IPS-NIHi11 (cell line): ENCODE results near the gene POGZ.
A peak's percentile ranks its signal among the peaks of the same experiment; 100 is the strongest.

Source experiments
- DNase-seq: peaks from one replicate; pipeline ENCODE4 v3.0.0; 2012; ENCODE audit warnings: mixed read lengths, low spot score

Gene POGZ

GRCh38 chr1:151459331-151460046 lies at the start of gene POGZ:
Gene POGZ (minus strand): TSS chr1:151459494. CDS start chr1:151442204, 17,290 bp downstream.
- DNase-seq, result peak; percentile 95

DNA sequence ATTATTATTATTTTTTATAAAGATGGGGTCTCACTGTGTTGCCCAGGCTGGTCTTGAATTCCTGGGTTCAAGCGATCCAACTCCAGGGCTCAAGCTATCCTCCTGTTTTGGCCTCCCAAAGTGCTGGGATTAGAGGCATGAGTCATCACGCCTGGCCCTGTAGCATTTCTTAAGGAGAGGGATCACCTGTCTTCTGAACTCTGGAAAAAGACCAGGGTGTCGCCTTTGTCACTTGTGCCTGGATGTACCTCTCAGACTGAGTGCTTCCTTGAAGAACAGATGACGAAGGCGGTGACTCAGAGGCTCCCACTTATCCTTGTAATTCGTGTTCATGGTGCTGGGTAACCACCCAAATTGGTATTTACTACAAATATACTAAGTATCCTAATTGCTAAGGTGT lies 49.5 kb upstream of the POGZ start:
- no peak for DNase-seq

DNA sequence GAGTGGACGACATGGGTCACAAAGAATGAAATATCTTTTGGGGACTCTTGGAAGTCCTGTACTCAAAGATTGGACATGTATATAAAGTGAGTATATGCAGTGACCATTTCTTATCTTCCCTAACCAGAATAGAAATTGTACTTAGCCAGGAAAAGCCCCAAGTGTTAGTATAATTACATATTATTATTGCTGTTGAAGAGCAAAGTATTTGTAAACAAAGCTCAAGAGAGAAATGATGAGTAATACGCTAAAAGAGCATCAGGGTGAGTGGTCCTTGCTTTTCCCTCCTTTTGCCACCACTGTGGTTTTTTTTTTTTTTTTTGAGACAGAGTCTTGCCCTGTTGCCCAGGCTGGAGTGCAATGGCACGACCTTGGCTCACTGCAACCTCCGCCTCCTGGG lies 45.5 kb upstream of the POGZ start:
- DNase-seq, result no peak

DNA sequence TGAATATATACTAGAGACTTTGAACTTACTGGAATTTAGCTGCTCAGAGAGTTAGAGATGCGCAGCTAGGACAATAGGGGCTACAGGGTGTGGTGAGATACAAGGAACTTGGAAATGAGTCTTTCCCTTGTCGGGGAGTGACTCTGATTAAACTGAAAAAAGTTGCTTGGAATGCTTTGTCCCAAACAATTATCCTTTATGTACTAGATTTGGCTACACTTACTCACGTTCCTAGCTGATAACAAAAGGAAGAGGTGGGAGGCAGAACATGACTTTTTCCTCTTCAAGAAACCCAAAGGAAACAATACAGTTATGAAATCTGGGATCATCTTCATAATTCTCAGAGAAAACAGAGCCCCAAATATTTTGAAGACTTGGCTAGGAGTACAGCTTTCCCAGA lies 45.0 kb upstream of the POGZ start:
- DNase-seq, result no peak

- no peak for DNase-seq
These were observed 43.8 kb upstream of the POGZ start for GRCh38 chr1:151502859-151503780.

GRCh38 chr1:151502035-151502700 lies 42.9 kb upstream of the POGZ start:
- DNase-seq, result no peak

- DNase-seq, result peak; percentile 38
These were observed 42.2 kb upstream of the POGZ start for GRCh38 chr1:151501474-151501873.

DNA sequence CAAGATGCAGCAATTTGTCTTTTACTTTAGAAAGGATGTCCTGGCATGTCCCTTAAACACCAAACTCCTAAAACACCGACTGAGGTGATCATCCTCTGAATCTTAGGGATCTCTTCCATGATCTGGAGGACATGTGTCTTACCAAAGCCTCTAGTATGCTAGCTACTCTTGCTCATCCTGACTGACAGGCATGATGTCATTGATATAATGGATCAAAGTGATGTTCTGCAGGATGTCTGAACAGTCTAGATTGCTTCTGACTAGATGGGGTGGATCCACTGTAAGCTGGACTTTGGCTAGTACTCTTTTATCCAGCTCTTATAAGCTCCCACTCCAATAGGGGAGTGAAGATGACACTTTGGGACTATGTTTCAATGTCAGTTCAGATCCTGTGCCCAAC lies 40.6 kb upstream of the POGZ start:
- DNase-seq, result no peak

GRCh38 chr1:151499365-151499764 lies 40.1 kb upstream of the POGZ start:
- DNase-seq, result no peak

- DNase-seq, result no peak
These were observed 36.0 kb upstream of the POGZ start for GRCh38 chr1:151495316-151495715.

GRCh38 chr1:151494741-151495281 lies 35.5 kb upstream of the POGZ start:
- DNase-seq, result peak; percentile 57

- DNase-seq, result no peak
These were observed 33.7 kb upstream of the POGZ start for GRCh38 chr1:151493042-151493441.

DNA sequence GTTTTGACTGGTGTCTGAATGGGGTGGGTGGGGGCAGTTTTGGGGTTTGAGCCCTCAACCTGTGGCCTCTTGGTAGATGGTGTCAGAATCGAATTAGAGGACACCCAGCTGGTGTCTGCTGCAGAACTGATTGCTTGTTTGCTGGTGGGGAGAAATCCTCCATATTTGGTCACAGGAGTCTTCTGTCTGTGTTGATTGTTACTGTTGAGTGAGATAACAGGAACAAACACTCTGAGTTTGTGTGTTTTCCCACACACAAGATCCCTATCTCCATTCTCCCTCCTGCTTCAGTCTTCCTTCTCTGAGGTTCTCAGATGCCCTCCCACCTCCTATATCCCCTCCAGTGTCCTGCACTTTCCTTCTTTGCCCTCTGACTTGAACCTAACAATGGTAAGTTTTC lies 32.8 kb upstream of the POGZ start:
- DNase-seq, result no peak

DNA sequence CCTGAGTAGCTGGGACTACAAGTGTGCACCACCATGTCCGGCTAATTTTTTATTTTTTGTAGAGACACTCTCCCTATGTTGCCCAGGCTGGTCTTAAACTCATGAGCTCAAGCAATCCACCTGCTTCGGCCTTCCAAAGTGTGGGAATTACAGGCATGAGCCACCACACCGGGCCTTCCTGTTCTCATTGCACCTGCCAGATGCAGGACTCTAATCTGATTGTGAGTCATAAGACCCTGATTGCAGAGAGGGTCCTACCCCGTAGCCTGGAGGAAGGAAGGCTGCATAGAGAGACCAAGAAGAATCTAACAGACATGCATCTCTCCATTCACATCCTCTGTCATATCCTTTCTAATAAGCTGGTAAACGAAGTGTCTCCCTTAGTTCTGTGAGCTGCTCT lies 32.3 kb upstream of the POGZ start:
- DNase-seq, result no peak

DNA sequence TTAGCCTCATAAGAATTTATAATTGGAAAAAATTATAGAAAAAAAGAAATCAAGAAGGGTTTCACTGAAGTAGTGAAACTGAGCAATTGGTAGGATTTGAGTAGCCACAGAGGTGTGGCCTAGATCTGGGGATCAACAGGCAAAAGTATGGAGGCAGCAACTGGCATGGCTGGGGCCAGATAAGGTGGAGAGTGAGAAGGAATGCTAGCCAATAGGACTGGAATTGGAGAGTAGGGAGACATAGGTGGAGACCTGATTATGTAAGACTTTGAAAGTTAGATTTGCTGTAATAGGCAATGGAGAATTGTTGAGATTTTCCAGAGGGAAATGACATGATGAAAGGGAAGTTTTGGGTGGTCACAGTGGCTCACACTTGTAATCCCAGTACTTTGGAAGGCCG lies 27.3 kb upstream of the POGZ start:
- no peak for DNase-seq

- DNase-seq, result peak; percentile 32
These were observed 26.5 kb upstream of the POGZ start for GRCh38 chr1:151485685-151486255.

DNA sequence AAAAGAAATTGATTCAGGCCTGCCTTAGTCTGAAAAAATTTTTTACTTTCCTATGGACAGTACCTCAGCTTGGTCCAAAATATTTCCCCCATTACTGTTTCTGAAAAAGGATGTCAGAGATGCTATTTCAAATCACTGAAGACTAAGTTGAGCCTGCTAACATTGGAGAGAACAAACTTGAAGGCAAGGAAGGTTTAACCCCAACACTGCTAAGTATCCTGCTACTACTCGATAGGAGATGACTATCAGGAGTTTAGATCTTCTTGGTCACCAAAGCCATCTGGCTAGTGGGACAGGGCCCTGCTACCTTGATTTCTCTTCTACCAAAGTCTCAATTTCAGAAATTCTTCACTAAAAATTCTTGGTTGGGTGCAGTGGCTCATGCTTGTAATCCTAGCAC lies 22.7 kb upstream of the POGZ start:
- no peak for DNase-seq

DNA sequence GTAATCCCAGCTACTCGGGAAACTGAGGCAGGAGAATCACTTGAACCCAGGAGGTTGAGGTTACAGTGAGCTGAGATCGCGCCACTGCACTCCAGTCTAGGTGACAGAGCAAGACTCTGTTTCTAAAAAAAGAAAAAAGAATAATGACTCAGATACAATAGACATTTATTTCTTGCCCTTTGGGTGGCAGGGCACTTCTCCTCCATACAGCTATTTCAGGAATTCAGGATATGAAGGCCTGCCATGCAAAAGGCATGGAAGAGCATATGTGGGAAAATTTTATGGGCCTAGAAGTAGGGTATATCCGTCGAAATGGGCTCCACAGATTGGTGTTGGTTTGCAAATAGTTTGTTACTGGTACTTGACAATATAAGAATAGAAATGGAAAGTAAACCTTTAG lies 20.2 kb upstream of the POGZ start:
- DNase-seq, result no peak

- DNase-seq, result no peak
These were observed 19.6 kb upstream of the POGZ start for GRCh38 chr1:151478923-151479322.

DNA sequence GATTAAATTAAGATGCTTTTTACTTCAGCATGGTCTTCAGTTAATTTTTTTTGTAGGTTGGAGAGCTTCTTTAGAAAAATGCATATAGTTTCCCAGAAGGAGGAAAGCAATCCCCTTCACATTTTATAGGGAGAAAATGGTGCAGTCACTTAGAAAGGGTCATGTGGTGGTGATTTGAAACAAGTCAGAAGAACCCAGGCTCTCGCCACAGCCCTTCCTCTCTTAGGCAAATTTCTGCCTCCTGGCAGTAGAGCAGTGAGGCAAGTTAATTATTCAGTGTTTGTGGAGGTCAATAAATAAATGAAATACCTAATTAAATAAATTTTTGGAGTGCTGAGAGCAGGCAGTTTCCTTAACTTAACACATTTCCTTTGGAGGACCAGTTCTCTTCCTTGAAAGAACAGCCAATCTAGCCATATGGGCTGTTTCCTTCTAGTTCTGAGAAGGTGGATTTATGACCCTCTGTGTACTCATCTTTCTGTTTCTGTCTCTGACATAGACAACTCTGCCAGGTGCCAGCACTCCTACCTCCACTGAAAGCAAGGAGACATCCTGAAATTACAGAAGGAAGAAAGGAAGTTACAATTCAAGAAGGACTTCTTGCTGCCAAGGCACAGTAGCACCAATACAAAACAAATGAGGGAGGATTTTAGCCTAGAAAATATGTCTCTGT lies 19.0 kb upstream of the POGZ start:
- DNase-seq, result no peak

- DNase-seq, result no peak
These were observed 17.8 kb upstream of the POGZ start for GRCh38 chr1:151477066-151477465.

- no peak for DNase-seq
These were observed 16.8 kb upstream of the POGZ start for GRCh38 chr1:151476083-151476482.
